ENCODE measurements around the gene BABAM2. TPM values are rescaled to one million over a fixed set of nuclear protein-coding genes. Genes with fewer than 3 reads are reported as not detected.

BABAM2 gene
- total RNA-seq (10 to 100 TPM; 59.4 to 65.6 TPM), polyA plus RNA-seq (66.7 TPM)

DNA sequence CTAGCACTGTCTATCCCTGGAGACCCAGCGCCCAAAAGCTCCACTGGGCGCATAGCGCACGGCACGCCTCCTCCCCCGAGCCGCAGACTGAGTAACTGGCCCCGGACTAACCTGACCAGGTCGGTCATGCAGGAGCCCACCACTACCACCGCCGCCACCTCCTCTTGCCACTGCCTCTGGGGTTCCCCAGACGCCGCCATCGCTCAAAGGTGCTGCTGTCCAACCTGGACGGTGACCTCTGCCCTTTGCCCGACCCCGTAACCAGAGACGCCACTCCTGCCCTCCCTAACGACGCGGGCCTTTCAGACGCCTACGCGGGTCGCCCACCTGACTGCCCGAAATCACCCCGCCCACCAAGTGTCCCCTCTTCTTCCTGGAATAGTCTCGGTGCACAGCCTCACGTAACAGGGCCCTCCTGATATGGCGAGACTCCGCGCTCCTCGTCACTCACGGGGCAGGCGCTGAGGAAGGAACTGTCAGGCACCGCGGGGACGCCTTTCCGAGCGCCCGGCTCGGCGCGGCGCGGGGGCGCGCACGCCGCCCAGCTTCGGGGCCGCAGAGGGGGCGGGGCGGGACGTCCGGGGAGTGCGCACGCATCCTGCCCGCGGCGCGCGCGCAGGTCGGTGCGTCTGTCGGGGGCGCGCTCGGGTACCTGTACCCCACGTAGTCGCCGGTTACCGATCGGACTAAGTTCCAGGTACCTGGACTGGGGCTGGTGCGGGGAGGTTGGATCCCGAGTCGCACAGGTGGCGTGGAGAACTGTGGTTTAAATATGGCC, at the start of gene BABAM2, which contains the start of gene RBKS:
BABAM2 (plus strand) TSS at position 584 of the 778 bp plus-strand sequence. CDS start 3,828 bp downstream, outside the sequence.
RBKS (minus strand) TSS at position 242 of the 778 bp plus-strand sequence; CDS start at position 200, 42 bp downstream.
- Mint-ChIP-seq H3K27ac (peak within 1 kb of the TSS; percentile 100), H3K9me3 (peaks cover 0 to 4% (median 2%) of the 10 kb centered on the region in 5 donors), H3K27me3 (peaks cover 4 to 13% of the 10 kb centered on the region in 2 donors), H3K36me3 (peaks cover 3 to 29% (median 15%) of the 10 kb centered on the region in 3 donors), H3K4me3 (peak within 1 kb of the TSS; percentile 93 to 99 (median 98)), H3K4me1 (peaks cover 46 to 69% (median 56%) of the 10 kb centered on the region in 3 donors)
- peak; percentile 85 to 94 (median 92) for DNase-seq
- H3K9me3 ChIP-seq (ENCODE audit: low read length): no peaks in the 10 kb centered on the region
- no peaks in the 10 kb centered on the region for H3K27me3 ChIP-seq (ENCODE audit: insufficient read depth, low read length, poor library complexity, severe bottlenecking)
- H3K27ac ChIP-seq (ENCODE audit: low read depth, low read length): peak within 1 kb of the TSS; percentile 100
- no peaks in the 10 kb centered on the region for H3K36me3 ChIP-seq (ENCODE audit: insufficient read depth, low read length)
- ChIA-PET POLR2A (interaction anchor here (0.5 to 1.6 kb wide), 3 partner anchors 30 to 518 kb away, joined by 3 to 7 read pairs (median 3); no protein-coding TSS in a partner anchor), CTCF (no interaction called here)
- H3K4me1 ChIP-seq (ENCODE audit: insufficient read depth, low read length): peaks cover 38% of the 10 kb centered on the region
- H3K4me3 ChIP-seq (ENCODE audit: low read length): peak within 1 kb of the TSS; percentile 99

DNA sequence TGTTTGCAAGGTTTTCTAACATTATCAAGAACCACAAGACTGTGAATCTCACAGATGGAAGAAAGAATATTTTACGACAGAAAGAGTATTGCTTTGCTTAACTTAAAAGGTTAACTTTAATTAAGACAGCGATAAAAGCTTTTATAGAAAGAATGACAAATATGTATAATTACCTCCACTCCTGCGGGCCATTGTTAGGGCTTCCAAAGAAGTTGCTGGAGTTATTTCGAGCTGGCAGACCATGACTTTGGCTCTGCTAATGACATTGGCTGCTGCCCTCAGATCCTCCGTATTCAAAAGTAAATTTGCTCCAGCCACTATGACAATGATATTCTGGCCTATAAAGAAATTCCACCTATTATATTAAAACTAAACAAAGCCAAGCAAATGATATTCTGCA, 47.6 kb upstream of the BABAM2 start:
- no peaks in the 10 kb centered on the region for H3K9me3 Mint-ChIP-seq
- H3K4me3 Mint-ChIP-seq: no peak overlapping the region
- ChIA-PET POLR2A (no interaction called here), CTCF (no interaction called here)
- no peaks in the 10 kb centered on the region for H3K4me1 Mint-ChIP-seq
- no peaks in the 10 kb centered on the region for H3K27me3 Mint-ChIP-seq
- H3K27ac Mint-ChIP-seq: no peak overlapping the region
- no peaks in the 10 kb centered on the region for H3K4me1 ChIP-seq (ENCODE audit: insufficient read depth, low read length)
- no peak for DNase-seq
- no peaks in the 10 kb centered on the region for H3K27me3 ChIP-seq (ENCODE audit: insufficient read depth, low read length, poor library complexity, severe bottlenecking)
- H3K36me3 ChIP-seq (ENCODE audit: insufficient read depth, low read length): no peaks in the 10 kb centered on the region
- H3K9me3 ChIP-seq (ENCODE audit: low read length): no peaks in the 10 kb centered on the region
- no peak overlapping the region for H3K4me3 ChIP-seq (ENCODE audit: low read length)
- H3K27ac ChIP-seq (ENCODE audit: low read depth, low read length): no peak overlapping the region
- peaks cover 2 to 7% (median 4%) of the 10 kb centered on the region in 3 donors for H3K36me3 Mint-ChIP-seq

DNA sequence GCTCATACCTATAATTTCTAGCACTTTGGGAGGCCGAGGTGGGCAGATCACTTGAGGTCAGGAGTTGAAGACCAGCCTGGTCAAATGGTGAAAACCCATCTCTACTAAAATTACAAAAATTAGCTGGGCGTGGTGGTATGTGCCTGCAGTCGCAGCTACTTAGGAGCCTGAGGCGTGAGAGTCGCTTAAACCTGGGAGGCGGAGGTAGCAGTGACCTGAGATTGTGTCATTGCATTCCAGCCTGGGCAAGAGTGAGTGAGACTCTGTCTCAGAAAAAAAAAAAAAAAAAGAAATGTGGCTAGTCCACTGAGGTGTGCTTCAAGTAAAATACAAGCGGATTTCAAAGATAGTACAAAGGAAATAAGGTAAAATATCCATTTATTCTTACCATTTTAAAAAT, 46.5 kb upstream of the BABAM2 start:
- Mint-ChIP-seq H3K27me3 (no peaks in the 10 kb centered on the region), H3K9me3 (no peaks in the 10 kb centered on the region)
- no peak for DNase-seq

GRCh38 chr2:27844821-27845255, 45.7 kb upstream of the BABAM2 start:
- no peaks in the 10 kb centered on the region for H3K4me1 Mint-ChIP-seq
- H3K4me1 ChIP-seq (ENCODE audit: insufficient read depth, low read length): no peaks in the 10 kb centered on the region

More for the DNA sequence above, 46.5 kb upstream of the BABAM2 start:
- Histone ChIP-seq H3K9me3 (ENCODE audit: low read length) (no peaks in the 10 kb centered on the region), H3K4me3 (ENCODE audit: low read length) (no peak overlapping the region), H3K4me1 (ENCODE audit: insufficient read depth, low read length) (no peaks in the 10 kb centered on the region), H3K27me3 (ENCODE audit: insufficient read depth, low read length, poor library complexity, severe bottlenecking) (no peaks in the 10 kb centered on the region), H3K27ac (ENCODE audit: low read depth, low read length) (no peak overlapping the region), H3K36me3 (ENCODE audit: insufficient read depth, low read length) (no peaks in the 10 kb centered on the region)
- CTCF ChIA-PET: no interaction called here
- POLR2A ChIA-PET: no interaction called here
- Mint-ChIP-seq H3K4me1 (no peaks in the 10 kb centered on the region), H3K36me3 (peaks cover 2 to 7% (median 4%) of the 10 kb centered on the region in 3 donors), H3K4me3 (no peak overlapping the region), H3K27ac (no peak overlapping the region)

GRCh38 chr2:27847333-27847732, 43.2 kb upstream of the BABAM2 start:
- H3K9me3 Mint-ChIP-seq: no peaks in the 10 kb centered on the region
- CTCF ChIA-PET: no interaction called here
- no peak for DNase-seq
- no peaks in the 10 kb centered on the region for H3K27me3 Mint-ChIP-seq
- Histone ChIP-seq H3K36me3 (ENCODE audit: insufficient read depth, low read length) (no peaks in the 10 kb centered on the region), H3K27ac (ENCODE audit: low read depth, low read length) (no peak overlapping the region), H3K27me3 (ENCODE audit: insufficient read depth, low read length, poor library complexity, severe bottlenecking) (no peaks in the 10 kb centered on the region), H3K4me3 (ENCODE audit: low read length) (no peak overlapping the region), H3K4me1 (ENCODE audit: insufficient read depth, low read length) (no peaks in the 10 kb centered on the region), H3K9me3 (ENCODE audit: low read length) (no peaks in the 10 kb centered on the region)
- no peak overlapping the region for H3K27ac Mint-ChIP-seq
- POLR2A ChIA-PET: no interaction called here
- no peaks in the 10 kb centered on the region for H3K4me1 Mint-ChIP-seq
- H3K4me3 Mint-ChIP-seq: no peak overlapping the region
- H3K36me3 Mint-ChIP-seq: peaks cover 0 to 4% (median 0%) of the 10 kb centered on the region in 3 donors

More at GRCh38 chr2:27844821-27845255, 45.7 kb upstream of the BABAM2 start:
- POLR2A ChIA-PET: interaction anchor here (0.7 kb wide), 1 partner anchor 570 kb away, joined by 3 read pairs; no protein-coding TSS in a partner anchor
- Mint-ChIP-seq H3K27me3 (no peaks in the 10 kb centered on the region), H3K9me3 (no peaks in the 10 kb centered on the region), H3K4me3 (no peak overlapping the region), H3K36me3 (peaks cover 2 to 4% (median 3%) of the 10 kb centered on the region in 3 donors), H3K27ac (no peak overlapping the region)
- H3K4me3 ChIP-seq (ENCODE audit: low read length): no peak overlapping the region
- H3K27ac ChIP-seq (ENCODE audit: low read depth, low read length): no peak overlapping the region
- H3K27me3 ChIP-seq (ENCODE audit: insufficient read depth, low read length, poor library complexity, severe bottlenecking): no peaks in the 10 kb centered on the region
- CTCF ChIA-PET: no interaction called here
- DNase-seq: no peak
- no peaks in the 10 kb centered on the region for H3K36me3 ChIP-seq (ENCODE audit: insufficient read depth, low read length)
- no peaks in the 10 kb centered on the region for H3K9me3 ChIP-seq (ENCODE audit: low read length)

GRCh38 chr2:27849558-27850205, 40.8 kb upstream of the BABAM2 start:
- no peaks in the 10 kb centered on the region for H3K9me3 Mint-ChIP-seq
- no peaks in the 10 kb centered on the region for H3K4me1 Mint-ChIP-seq
- Histone ChIP-seq H3K27me3 (ENCODE audit: insufficient read depth, low read length, poor library complexity, severe bottlenecking) (no peaks in the 10 kb centered on the region), H3K36me3 (ENCODE audit: insufficient read depth, low read length) (no peaks in the 10 kb centered on the region), H3K4me1 (ENCODE audit: insufficient read depth, low read length) (no peaks in the 10 kb centered on the region), H3K9me3 (ENCODE audit: low read length) (no peaks in the 10 kb centered on the region), H3K4me3 (ENCODE audit: low read length) (no peak overlapping the region), H3K27ac (ENCODE audit: low read depth, low read length) (no peak overlapping the region)
- H3K4me3 Mint-ChIP-seq: no peak overlapping the region
- H3K27me3 Mint-ChIP-seq: no peaks in the 10 kb centered on the region
- no peak for DNase-seq
- H3K36me3 Mint-ChIP-seq: peaks cover 0 to 2% (median 0%) of the 10 kb centered on the region in 3 donors
- CTCF ChIA-PET: no interaction called here
- POLR2A ChIA-PET: no interaction called here
- no peak overlapping the region for H3K27ac Mint-ChIP-seq

DNA sequence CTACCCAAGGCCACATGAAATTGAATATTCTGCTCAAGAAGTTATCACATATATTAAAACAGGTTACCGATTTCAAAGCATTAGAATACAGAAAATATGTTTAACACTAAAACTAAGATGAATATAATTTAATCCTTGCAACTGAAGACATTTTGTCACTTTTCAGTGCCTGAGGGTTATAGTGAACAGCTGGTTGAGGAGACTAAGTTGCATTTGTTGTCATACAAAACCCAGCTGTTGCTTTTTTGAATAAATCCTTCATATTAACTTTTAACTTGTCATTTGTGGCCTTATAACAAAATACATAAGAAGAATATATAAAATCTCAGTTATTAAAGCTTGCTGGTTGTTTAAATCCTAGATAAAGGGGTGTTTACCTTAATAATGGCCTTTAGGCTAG, 37.8 kb upstream of the BABAM2 start:
- Histone ChIP-seq H3K4me1 (ENCODE audit: insufficient read depth, low read length) (no peaks in the 10 kb centered on the region), H3K27ac (ENCODE audit: low read depth, low read length) (no peak overlapping the region), H3K9me3 (ENCODE audit: low read length) (peaks cover 5% of the 10 kb centered on the region), H3K36me3 (ENCODE audit: insufficient read depth, low read length) (no peaks in the 10 kb centered on the region), H3K4me3 (ENCODE audit: low read length) (no peak overlapping the region), H3K27me3 (ENCODE audit: insufficient read depth, low read length, poor library complexity, severe bottlenecking) (no peaks in the 10 kb centered on the region)
- H3K4me3 Mint-ChIP-seq: no peak overlapping the region
- peaks cover 0 to 4% (median 0%) of the 10 kb centered on the region in 3 donors for H3K4me1 Mint-ChIP-seq
- peaks cover 0 to 4% (median 3%) of the 10 kb centered on the region in 5 donors for H3K9me3 Mint-ChIP-seq
- H3K27me3 Mint-ChIP-seq: no peaks in the 10 kb centered on the region
- ChIA-PET CTCF (no interaction called here), POLR2A (no interaction called here)
- no peak for DNase-seq
- H3K27ac Mint-ChIP-seq: no peak overlapping the region
- H3K36me3 Mint-ChIP-seq: peaks cover 0 to 6% (median 6%) of the 10 kb centered on the region in 3 donors

Data from CD8-positive, alpha-beta memory T cell (primary cell).